GM12874 (cell line): ENCODE data around the gene CTSG.

Experiments
- CTCF ChIP-seq: IDR thresholded peaks from 2 replicates; pipeline ENCODE4 v1.5.1; 2011; ENCODE audit warnings: low read depth, mild to moderate bottlenecking, control low read depth, low read length, moderate library complexity; ENCODE audit not compliant: insufficient read depth

The CTSG gene

GRCh38 chr14:24576182-24576581, at the start of gene CTSG:
Gene CTSG (minus strand): TSS chr14:24576250. CDS start chr14:24576223, 27 bp downstream.
- no peak for TF ChIP-seq CTCF

GRCh38 chr14:24613747-24614146, 37.7 kb upstream of the CTSG start:
- no peak for TF ChIP-seq CTCF

- no peak for TF ChIP-seq CTCF
Measured at GRCh38 chr14:24613241-24613640, 37.2 kb upstream of the CTSG start.

- TF ChIP-seq CTCF, result no peak
Measured at GRCh38 chr14:24612196-24612595, 36.1 kb upstream of the CTSG start.

GRCh38 chr14:24609655-24610344, 33.8 kb upstream of the CTSG start, which contains the start of gene GZMH:
Gene GZMH (minus strand): TSS chr14:24609685. CDS start chr14:24609613, 72 bp downstream.
- no peak for TF ChIP-seq CTCF

GRCh38 chr14:24607635-24608514, 31.8 kb upstream of the CTSG start:
- TF ChIP-seq CTCF, result no peak

GRCh38 chr14:24607081-24607480, 31.0 kb upstream of the CTSG start:
- no peak for TF ChIP-seq CTCF
